Mononuclear cell (primary cell): ENCODE data around the gene ERBB3. TPM values are rescaled to one million over a fixed set of nuclear protein-coding genes. Genes with fewer than 3 reads are reported as not detected.

Experiments
- H3K27me3 ChIP-seq: 2 replicates; pipeline ENCODE4 v1.6.0; 2011; ENCODE audit warnings: low read length, control low read depth; ENCODE audit not compliant: insufficient read depth
- H3K4me1 ChIP-seq: 2 replicates; pipeline ENCODE4 v1.5.1; 2011; ENCODE audit warnings: mild to moderate bottlenecking, low read length, control low read depth; ENCODE audit not compliant: insufficient read depth
- H3K4me3 ChIP-seq: 2 replicates; pipeline ENCODE4 v1.5.1; 2011; ENCODE audit warnings: mild to moderate bottlenecking, low read length, moderate library complexity
- H3K9me3 ChIP-seq: 2 replicates; pipeline ENCODE4 v1.5.1; 2011; ENCODE audit warnings: low read depth, mild to moderate bottlenecking, control low read depth, low read length
- total RNA-seq: library from RNA; depleted of rRNA; stranded (reverse); fragments of >200 nt; gene quantifications from one replicate; pipeline ENCODE4 v1.2.3, GENCODE V29; 2012

Gene ERBB3
- total RNA-seq, 1 donor, result 1.4 TPM

DNA sequence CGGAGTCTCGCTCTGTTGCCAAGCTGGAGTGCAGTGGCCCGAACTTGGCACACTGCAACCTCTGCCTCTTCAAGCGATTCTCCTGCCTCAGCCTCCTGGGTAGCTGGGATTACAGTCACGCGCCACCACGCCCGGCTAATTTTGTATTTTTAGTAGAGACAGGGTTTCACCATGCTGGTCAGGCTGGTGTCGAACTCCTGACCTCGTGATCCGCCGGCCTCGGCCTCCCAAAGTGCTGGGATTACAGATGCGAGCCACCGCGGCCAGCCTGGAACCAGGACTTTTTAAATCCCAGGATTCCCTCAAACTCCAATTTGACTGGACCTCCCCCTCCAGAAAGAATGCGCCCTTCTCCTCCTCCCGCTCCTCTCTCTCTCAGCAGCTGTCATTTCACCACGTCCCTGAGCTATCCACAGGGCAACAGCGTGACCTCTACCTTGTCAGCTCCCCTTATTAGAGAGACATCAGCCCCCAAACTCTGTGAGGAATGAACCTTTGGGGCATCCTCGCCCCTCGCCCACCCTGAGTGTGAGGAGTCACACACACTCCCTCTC lies 50.1 kb downstream of the ERBB3 start:
- Histone ChIP-seq H3K4me3 (peak overlapping the region; percentile 79), H3K27me3 (no peaks in the 10 kb centered on the region), H3K9me3 (no peaks in the 10 kb centered on the region), H3K4me1 (peaks cover 56% of the 10 kb centered on the region)

DNA sequence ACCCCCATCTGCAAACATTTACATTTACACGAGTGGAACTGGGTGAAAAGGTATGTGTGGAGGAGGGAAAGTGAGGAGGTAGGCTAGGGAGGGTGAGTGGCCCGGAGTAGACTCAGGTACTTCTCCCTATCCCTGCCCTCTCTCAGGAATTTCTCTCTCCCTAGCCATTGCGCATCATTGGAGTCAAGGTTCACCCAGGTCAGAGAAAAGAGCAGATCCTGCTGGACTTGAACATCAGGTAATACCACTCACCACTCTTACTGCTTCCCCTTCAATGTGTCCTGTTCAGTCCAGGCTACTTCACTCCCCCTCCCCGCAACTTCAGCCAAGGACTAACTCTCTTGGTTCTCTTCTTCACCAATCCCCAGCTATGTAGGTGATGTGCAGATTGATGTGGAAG lies 50.9 kb downstream of the ERBB3 start:
- Histone ChIP-seq H3K4me3 (no peak overlapping the region), H3K9me3 (no peaks in the 10 kb centered on the region), H3K27me3 (no peaks in the 10 kb centered on the region), H3K4me1 (peaks cover 48% of the 10 kb centered on the region)

DNA sequence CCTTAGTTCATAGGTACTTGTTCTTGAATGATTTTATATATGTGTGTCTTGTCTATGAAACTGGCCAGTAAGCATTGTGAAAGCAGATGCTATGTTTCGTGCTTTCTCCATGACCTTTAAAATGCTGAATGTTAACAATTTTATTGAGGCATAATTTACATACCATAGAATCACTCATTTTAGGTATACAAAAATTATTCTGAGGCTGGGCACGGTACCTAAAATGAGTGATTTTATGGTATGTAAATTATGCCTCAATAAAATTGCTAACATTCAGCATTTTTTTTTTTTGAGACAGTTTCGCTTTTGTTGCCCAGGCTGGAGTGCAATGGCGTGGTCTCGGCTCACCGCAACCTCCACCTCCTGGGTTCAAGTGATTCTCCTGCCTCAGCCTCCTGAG lies 54.9 kb downstream of the ERBB3 start:
- no peak overlapping the region for H3K4me3 ChIP-seq
- H3K27me3 ChIP-seq, result no peaks in the 10 kb centered on the region
- no peaks in the 10 kb centered on the region for H3K9me3 ChIP-seq
- H3K4me1 ChIP-seq, result peaks cover 47% of the 10 kb centered on the region

DNA sequence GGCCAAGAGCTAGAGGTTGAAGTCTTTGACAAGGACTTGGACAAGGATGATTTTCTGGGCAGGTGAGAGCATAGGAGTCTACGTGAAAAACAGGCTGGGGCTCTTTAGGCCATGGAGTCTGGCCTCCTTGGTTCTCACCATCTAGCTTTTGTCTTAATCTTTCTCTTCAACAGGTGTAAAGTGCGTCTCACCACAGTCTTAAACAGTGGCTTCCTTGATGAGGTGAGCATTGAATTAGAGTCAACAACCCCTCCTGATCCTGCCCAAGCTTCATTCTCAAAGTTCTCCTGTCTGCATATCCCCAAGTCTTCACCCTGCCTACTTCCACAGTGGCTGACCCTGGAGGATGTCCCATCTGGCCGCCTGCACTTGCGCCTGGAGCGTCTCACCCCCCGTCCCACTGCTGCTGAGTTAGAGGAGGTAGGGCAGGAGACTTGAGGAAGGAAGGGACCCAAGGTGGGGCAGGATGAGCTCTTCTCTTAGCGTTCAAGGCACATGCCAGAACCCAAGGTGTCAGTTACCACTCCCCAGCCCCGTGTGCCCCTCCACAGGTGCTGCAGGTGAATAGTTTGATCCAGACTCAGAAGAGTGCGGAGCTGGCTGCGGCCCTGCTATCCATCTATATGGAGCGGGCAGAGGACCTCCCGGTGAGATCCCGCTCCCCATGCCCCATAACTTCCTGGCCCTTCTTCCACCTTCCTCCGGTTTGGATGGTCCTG lies 58.0 kb downstream of the ERBB3 start:
- Histone ChIP-seq H3K4me1 (peaks cover 44% of the 10 kb centered on the region), H3K27me3 (no peaks in the 10 kb centered on the region), H3K9me3 (no peaks in the 10 kb centered on the region), H3K4me3 (no peak overlapping the region)

DNA sequence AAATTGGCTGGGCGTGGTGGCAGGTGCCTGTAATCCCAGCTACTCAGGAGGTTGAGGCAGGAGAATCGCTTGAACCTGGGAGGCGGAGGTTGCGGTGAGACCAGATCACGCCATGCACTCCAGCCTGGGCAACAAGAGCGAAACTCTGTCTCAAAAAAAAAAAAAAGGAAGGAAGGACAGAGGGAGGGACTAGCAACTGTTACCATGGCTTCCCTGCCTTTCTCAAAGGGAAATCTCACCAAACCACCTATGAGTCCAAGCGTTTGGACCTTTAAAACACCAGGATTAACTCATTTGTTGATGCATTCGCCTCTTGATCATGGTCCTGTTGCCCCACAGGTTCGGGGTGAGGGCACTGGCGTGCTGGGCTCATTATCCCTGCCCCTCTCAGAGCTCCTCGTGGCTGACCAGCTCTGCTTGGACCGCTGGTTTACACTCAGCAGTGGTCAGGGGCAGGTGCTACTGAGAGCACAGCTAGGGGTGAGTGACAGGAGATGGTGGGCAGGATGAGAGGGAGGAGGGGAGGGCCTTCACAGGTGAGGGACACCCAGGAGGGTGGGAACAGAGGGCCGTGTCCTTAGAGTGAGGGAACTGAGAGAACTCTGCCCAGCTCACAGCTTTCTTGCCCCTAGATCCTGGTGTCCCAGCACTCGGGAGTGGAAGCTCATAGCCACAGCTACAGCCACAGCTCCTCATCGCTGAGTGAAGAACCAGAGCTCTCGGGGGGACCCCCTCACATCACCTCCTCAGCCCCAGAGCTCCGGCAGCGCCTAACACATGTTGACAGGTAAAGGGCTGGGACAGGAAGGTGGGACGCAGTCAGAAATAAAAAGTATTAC lies 62.2 kb downstream of the ERBB3 start:
- Histone ChIP-seq H3K9me3 (no peaks in the 10 kb centered on the region), H3K27me3 (no peaks in the 10 kb centered on the region), H3K4me1 (peaks cover 48% of the 10 kb centered on the region), H3K4me3 (no peak overlapping the region)

DNA sequence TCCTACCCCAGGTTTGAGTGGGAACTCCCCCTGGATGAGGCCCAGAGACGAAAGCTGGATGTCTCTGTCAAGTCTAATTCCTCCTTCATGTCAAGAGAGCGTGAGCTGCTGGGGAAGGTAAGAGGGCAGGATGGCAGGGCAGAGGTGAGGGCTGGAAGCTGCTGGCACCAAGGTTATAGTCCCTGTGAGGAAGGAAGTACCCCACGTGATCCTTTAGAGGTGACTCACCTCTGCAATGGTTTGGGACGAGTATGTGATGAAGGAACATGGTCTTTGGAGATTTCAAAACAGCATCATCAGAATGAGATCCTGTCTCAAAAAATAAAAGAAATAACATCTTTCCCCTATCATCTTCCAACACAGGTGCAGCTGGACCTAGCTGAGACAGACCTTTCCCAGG lies 63.3 kb downstream of the ERBB3 start:
- peaks cover 39% of the 10 kb centered on the region for H3K4me1 ChIP-seq
- H3K9me3 ChIP-seq, result no peaks in the 10 kb centered on the region
- no peak overlapping the region for H3K4me3 ChIP-seq
- no peaks in the 10 kb centered on the region for H3K27me3 ChIP-seq

DNA sequence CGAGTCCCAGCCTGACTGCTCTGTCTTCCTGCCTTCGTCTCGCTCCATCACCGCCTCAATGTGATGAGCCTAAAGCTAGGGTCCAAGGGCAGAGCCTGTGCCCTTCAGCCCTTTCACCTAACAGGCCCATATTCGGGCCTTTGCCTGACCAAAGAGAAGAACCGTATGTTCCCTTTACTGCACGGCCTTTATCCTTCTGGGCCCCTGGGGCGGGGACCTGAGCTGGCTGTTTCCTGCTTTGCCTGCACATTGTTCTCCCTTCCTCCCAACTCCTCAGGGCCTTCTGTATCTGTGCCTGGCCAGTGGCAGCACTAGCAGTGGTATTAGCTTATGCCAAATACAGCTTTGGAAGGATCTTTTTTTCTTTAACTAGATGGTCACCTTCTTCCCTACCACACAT lies 63.9 kb downstream of the ERBB3 start:
- Histone ChIP-seq H3K27me3 (no peaks in the 10 kb centered on the region), H3K4me3 (no peak overlapping the region), H3K9me3 (no peaks in the 10 kb centered on the region), H3K4me1 (peaks cover 32% of the 10 kb centered on the region)

DNA sequence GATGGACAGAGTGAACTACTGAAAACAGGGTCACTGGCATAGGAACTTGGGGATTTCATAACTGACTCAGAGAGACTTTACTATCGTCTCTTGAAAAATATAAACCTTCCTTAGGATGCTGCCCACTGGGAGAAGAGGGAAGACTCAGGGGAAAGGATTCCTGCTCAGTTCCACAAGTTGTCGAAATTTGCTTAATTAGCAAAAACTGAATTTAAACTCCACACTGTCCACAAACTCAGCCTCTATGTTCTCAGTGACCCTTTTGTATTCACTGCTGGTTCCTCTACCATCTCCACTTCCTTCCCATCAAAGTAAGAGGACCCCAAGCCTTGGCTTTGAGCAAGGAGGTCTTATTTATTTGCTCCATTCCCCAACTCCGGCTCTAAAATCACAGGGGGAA lies 65.3 kb downstream of the ERBB3 start:
- Histone ChIP-seq H3K27me3 (no peaks in the 10 kb centered on the region), H3K4me3 (no peak overlapping the region), H3K9me3 (no peaks in the 10 kb centered on the region), H3K4me1 (peaks cover 34% of the 10 kb centered on the region)

DNA sequence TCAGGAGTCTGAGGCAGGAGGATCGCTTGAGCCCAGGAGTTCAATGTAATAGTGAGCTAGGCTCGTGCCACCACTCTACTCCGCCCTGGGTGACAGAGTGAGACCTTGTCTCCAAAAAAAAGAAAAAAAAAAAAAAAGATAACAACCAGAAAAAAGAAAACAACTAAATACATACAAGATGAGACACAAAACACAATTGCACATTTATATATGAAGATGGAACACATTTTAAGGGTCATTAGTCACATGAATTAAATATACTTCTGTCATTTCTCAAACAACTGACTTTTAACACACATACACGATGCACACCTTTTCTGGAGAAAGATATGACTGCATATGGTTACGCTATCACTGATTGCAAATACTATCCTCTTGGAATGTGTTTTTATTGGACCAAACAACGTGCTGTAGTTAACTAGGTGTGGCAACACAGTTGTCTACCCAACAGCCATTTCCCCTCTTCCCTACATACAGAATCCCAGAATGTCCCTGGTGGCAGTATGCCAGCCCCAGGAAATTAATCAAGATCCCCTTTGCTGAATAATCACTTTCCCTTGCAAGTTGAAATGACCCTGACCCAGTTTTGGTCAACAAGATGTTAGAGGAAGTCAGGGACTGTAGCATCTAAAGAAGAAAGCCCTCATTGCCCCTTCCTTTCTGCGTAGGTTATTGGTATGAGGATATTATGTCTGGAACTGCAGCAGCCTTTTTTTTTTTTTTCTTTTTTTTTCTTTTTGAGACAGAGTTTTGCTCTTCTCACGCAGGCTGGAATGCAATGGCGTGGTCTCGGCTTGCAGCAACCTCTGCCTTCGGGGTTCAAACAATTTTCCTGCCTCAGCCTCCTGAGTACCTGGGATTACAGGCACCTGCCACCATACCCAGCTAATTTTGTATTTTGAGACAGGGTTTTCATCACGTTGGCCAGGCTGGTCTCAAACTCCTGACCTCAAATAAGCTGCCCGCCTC lies 66.8 kb downstream of the ERBB3 start:
- no peaks in the 10 kb centered on the region for H3K27me3 ChIP-seq
- no peak overlapping the region for H3K4me3 ChIP-seq
- no peaks in the 10 kb centered on the region for H3K9me3 ChIP-seq
- peaks cover 44% of the 10 kb centered on the region for H3K4me1 ChIP-seq

DNA sequence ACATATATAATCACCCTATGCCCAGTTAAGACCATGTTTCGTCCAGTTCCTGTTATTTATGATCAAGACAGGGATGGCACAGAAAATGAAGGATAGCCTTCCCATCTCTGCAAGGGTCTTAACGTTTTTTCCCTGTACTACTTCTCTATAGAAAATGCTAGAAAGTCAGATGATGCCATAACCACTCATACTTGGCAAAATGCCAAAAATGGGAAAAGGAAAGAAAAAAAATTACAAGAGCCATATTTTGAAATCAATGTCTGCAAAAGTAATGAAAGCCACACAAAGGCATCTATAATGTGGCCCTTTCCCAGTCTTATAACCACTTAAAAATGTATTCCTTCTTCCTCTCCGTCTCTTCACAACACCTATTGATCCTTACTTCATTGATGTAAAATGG lies 70.6 kb downstream of the ERBB3 start:
- no peaks in the 10 kb centered on the region for H3K9me3 ChIP-seq
- H3K4me1 ChIP-seq, result peaks cover 32% of the 10 kb centered on the region
- no peaks in the 10 kb centered on the region for H3K27me3 ChIP-seq
- no peak overlapping the region for H3K4me3 ChIP-seq

DNA sequence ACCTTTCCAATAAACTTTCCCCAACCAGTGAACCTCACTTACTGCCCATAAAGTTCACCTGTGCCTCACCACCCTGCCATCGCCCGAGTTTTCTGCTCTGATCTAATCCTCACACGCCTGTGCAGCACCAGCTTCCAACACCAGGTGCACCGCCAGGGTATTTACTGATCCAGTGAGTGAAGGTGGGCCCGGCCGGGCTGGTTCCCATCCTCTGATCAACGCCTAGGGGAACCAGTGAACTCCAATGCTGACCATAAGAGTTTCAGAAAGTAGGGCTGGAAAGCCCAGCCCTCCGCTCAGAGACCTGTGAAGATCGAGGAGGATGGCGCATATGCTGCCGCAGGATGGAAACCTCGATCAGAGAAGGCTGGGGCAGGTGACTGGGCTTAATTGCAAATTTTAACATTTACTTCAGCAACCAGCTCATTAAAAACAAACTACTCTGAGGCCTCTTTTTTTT lies 71.7 kb downstream of the ERBB3 start:
- Histone ChIP-seq H3K4me1 (peaks cover 34% of the 10 kb centered on the region), H3K9me3 (no peaks in the 10 kb centered on the region), H3K4me3 (peak overlapping the region; percentile 71), H3K27me3 (no peaks in the 10 kb centered on the region)

DNA sequence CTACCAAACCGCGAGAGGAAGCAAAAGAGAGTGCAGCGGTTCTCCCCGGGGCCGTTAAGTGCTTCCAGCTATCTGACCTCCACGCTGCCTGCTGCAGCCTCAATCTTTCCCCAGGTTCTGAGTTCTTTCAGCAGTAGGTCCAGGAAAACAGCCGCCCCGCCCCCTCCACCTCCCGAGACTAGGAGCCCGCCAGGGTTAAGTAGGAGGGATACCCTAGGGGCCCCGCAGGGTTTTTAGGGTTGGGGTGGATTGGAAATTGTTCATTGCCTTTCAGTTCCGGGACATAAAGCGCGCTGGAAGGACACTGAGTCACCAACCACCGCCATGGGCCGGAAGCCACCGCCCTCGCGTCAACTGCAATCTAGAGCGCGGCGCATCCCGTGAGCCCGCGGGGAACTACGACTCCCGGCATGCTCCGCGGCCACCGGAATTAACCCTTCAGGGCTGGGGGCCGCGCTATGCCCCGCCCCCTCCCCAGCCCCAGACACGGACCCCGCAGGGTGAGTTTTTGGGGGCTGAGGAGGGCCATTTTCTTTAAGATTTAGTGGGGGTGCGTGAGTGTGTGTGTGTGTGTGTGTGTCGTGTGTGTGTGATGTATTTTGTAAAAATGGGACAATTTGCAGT lies 72.3 kb downstream of the ERBB3 start, which contains the start of gene MYL6B:
Gene MYL6B (plus strand): TSS at position 456 of the 624 bp plus-strand sequence. CDS start 1,332 bp downstream, outside the sequence.
- peaks cover 39% of the 10 kb centered on the region for H3K4me1 ChIP-seq
- no peaks in the 10 kb centered on the region for H3K27me3 ChIP-seq
- H3K9me3 ChIP-seq, result no peaks in the 10 kb centered on the region
- H3K4me3 ChIP-seq, result peak within 1 kb of the TSS; percentile 71
